OCI-LY7 (cell line): ENCODE results near the gene MPZL3. TPM values are rescaled to one million over a fixed set of nuclear protein-coding genes. Genes with fewer than 3 reads are reported as not detected.

Source experiments
- BruUV-seq: library from RNA; stranded (reverse); fragments of 400-500 nt; replicated peaks from 2 replicates; lab custom pipeline; 2021; lab: Mats Ljungman, UMichigan
- CTCF ChIA-PET: fragments of 300-600 bp; sonication (Branson Sonifier 250); formaldehyde crosslinking; loops from one replicate; lab custom pipeline; 2022; ENCODE audit warnings: antibody characterized with exemption; ENCODE audit not compliant: unreplicated experiment; lab: Charles Lee
- POLR2A ChIA-PET: fragments of 300-600 bp; sonication (Branson Sonifier 250); formaldehyde crosslinking; loops from one replicate; lab custom pipeline; 2022; ENCODE audit warnings: antibody characterized with exemption; lab: Charles Lee
- DNase-seq: peaks from one replicate; pipeline ENCODE4 v3.0.0-alpha.2; 2015; ENCODE audit warnings: low spot score
- H2AFZ ChIP-seq: fragments of 200-600 bp; sonication (generic), shearing (Covaris generic); 2 replicates; pipeline ENCODE4 v1.6.1; 2014; ENCODE audit warnings: mild to moderate bottlenecking, antibody characterized with exemption, low read length, moderate library complexity
- H3K27ac ChIP-seq: fragments of 200-600 bp; sonication (generic); 2 replicates; pipeline ENCODE4 v1.5.1; 2014; ENCODE audit warnings: mixed run types, low read depth, mild to moderate bottlenecking, moderate library complexity, low read length, inconsistent platforms; ENCODE audit not compliant: poor library complexity, severe bottlenecking
- H3K36me3 ChIP-seq: fragments of 200-600 bp; sonication (generic); 2 replicates; pipeline ENCODE4 v1.6.1; 2014; ENCODE audit warnings: mild to moderate bottlenecking, antibody characterized with exemption, low read length, moderate library complexity, mixed read lengths; ENCODE audit not compliant: insufficient read depth
- H3K4me1 ChIP-seq: fragments of 200-600 bp; sonication (generic); 2 replicates; pipeline ENCODE4 v1.5.1; 2014; ENCODE audit warnings: mild to moderate bottlenecking, low read length; ENCODE audit not compliant: insufficient read depth, poor library complexity, severe bottlenecking
- H3K4me2 ChIP-seq: fragments of 200-600 bp; sonication (generic); 2 replicates; pipeline ENCODE4 v1.6.1; 2014; ENCODE audit warnings: mild to moderate bottlenecking, low read length
- H3K4me3 ChIP-seq: fragments of 200-600 bp; sonication (generic); 2 replicates; pipeline ENCODE4 v1.5.1; 2014; ENCODE audit warnings: mild to moderate bottlenecking, low read depth, low read length; ENCODE audit not compliant: poor library complexity, severe bottlenecking
- H3K79me2 ChIP-seq: fragments of 200-600 bp; sonication (generic); 2 replicates; pipeline ENCODE4 v1.6.1; 2016; ENCODE audit warnings: low read depth, mild to moderate bottlenecking, low read length, moderate library complexity, mixed read lengths; ENCODE audit not compliant: insufficient read depth
- H3K9me2 ChIP-seq: fragments of 200-600 bp; sonication (generic); 2 replicates; pipeline ENCODE4 v1.6.1; 2016; ENCODE audit warnings: mild to moderate bottlenecking, low read length, mixed read lengths; ENCODE audit not compliant: insufficient read depth
- H3K9me3 ChIP-seq: fragments of 200-600 bp; sonication (generic); 2 replicates; pipeline ENCODE4 v1.6.1; 2014; ENCODE audit warnings: mild to moderate bottlenecking, mixed run types, low read length, mixed read lengths
- H4K20me1 ChIP-seq: fragments of 200-600 bp; sonication (generic); 2 replicates; pipeline ENCODE4 v1.6.1; 2014; ENCODE audit warnings: mild to moderate bottlenecking, antibody characterized with exemption, low read length, moderate library complexity, mixed read lengths; ENCODE audit not compliant: insufficient read depth
- EZH2phosphoT487 ChIP-seq: fragments of 200-600 bp; sonication (generic); IDR thresholded peaks from 2 replicates; pipeline ENCODE4 v1.6.1; 2018; ENCODE audit warnings: low read depth, borderline replicate concordance, mild to moderate bottlenecking, mixed run types, antibody characterized with exemption, low read length, moderate library complexity, mixed read lengths
- intact Hi-C: fragments of 100-400 bp; cut with micrococcal nuclease; formaldehyde crosslinking; loops from one replicate; pipeline ENCODE4 v1.10.0; 2022; ENCODE audit not compliant: unreplicated experiment
- total RNA-seq, 2 experiments: library from RNA; depleted of rRNA in 1 of 2; stranded (reverse); fragments of >200 nt in 1 of 2; shearing (Covaris generic) in 1 of 2; gene quantifications; 2 replicates each; pipeline ENCODE4 v1.2.3, GENCODE V29; 2014 to 2022
- TF ChIP-seq, protein P1 (sequence below): fragments of 200-600 bp; sonication (generic); conservative IDR thresholded peaks from 2 replicates; pipeline ENCODE4 v1.5.1; 2014; ENCODE audit warnings: mild to moderate bottlenecking, antibody characterized with exemption, low read length, moderate library complexity, mixed read lengths

Gene MPZL3
- total RNA-seq, 2 experiments from 2014 or later = 1.9 to 5.8 TPM

DNA sequence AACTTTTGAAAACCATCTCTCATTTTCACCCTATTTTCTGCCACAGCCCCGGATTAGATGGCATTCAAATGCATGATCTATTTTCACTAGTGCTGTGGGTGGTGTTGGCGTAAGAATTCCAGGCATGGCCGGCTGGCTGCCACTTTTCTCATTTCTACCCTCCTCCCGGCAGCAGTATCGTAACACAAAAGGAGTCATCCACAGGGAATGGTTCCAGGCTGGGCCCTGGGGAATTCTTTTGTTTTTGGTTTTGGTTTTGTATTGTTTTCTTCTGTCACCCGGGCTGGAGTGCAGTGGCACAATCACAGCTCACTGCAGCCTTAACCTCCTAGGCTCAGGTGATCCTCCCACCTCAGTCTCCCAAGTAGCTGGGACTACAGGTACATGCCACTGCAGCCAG lies 41.2 kb downstream of the MPZL3 start:
- no peak overlapping the region for H2AFZ ChIP-seq
- ChIA-PET POLR2A (interaction anchor here (1.1 to 1.7 kb wide), 2 partner anchors 9 to 31 kb away, joined by 3 read pairs; no protein-coding TSS in a partner anchor), CTCF (interaction anchor here (1.9 kb wide), 1 partner anchor 13 kb away, joined by 8 read pairs; no protein-coding TSS in a partner anchor)
- no peaks in the 10 kb centered on the region for H3K79me2 ChIP-seq
- no peaks in the 10 kb centered on the region; the same call in 1 of the 2 replicates for H3K9me2 ChIP-seq
- H3K9me3 ChIP-seq = no peaks in the 10 kb centered on the region
- no peak overlapping the region for H3K4me2 ChIP-seq
- H3K4me1 ChIP-seq = peaks cover 42% of the 10 kb centered on the region
- BruUV-seq = no TSS peak
- no peaks in the 10 kb centered on the region for H3K36me3 ChIP-seq
- TF ChIP-seq, protein P1, sequence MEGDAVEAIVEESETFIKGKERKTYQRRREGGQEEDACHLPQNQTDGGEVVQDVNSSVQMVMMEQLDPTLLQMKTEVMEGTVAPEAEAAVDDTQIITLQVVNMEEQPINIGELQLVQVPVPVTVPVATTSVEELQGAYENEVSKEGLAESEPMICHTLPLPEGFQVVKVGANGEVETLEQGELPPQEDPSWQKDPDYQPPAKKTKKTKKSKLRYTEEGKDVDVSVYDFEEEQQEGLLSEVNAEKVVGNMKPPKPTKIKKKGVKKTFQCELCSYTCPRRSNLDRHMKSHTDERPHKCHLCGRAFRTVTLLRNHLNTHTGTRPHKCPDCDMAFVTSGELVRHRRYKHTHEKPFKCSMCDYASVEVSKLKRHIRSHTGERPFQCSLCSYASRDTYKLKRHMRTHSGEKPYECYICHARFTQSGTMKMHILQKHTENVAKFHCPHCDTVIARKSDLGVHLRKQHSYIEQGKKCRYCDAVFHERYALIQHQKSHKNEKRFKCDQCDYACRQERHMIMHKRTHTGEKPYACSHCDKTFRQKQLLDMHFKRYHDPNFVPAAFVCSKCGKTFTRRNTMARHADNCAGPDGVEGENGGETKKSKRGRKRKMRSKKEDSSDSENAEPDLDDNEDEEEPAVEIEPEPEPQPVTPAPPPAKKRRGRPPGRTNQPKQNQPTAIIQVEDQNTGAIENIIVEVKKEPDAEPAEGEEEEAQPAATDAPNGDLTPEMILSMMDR = no peak
- TF ChIP-seq EZH2phosphoT487 = no peak
- H3K4me3 ChIP-seq = no peak overlapping the region
- DNase-seq = no peak
- H3K27ac ChIP-seq = no peak overlapping the region
- no peaks in the 10 kb centered on the region for H4K20me1 ChIP-seq
- intact Hi-C loops = no loop called here

DNA sequence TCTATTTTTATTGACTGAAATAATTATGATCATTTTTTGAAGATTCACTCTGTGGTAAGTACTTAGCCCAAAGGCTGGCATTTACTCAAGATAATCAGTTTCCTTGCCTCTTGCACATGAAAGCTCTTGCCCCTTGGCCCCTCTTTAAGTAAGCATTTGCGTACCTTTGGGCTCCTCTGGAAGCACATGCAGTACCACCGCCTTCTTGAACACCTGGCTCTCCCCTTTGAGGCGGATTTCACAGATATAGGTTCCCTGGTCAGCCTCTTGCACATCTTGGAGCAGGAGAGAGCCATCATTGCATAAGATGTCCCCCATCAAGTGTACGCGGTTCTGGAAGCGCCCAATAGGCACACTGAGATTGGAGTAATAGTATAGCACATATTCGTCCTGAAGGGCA lies 41.8 kb downstream of the MPZL3 start:
- no TSS peak for BruUV-seq
- Histone ChIP-seq H4K20me1 (no peaks in the 10 kb centered on the region), H3K36me3 (no peaks in the 10 kb centered on the region), H3K27ac (no peak overlapping the region), H2AFZ (no peak overlapping the region), H3K79me2 (no peaks in the 10 kb centered on the region), H3K4me2 (no peak overlapping the region), H3K9me3 (no peaks in the 10 kb centered on the region), H3K9me2 (no peaks in the 10 kb centered on the region; the same call in 1 of the 2 replicates), H3K4me1 (peaks cover 37% of the 10 kb centered on the region), H3K4me3 (no peak overlapping the region)
- DNase-seq = no peak
- intact Hi-C loops = no loop called here
- CTCF ChIA-PET = no interaction called here
- POLR2A ChIA-PET = no interaction called here
- no peak for TF ChIP-seq EZH2phosphoT487
- TF ChIP-seq, protein P1 = no peak

DNA sequence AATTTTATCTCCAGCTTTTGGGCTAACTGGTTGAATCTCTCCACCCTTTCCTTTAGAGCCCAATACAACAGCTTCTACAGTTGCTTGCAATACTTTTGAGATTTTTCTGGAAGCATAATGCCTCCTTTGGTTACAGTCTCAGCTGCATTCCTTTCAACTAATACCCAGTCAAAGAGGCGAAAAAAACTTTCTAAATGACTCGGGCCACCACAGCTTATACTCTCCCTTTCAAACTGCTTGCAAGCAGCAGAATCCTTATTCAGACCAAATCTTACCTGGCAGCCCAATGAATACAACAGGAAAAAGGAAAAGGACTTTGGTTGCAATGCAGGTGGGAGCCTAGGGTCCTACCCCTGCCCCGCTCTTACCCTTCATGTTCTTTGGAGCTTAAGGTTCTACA lies 43.1 kb downstream of the MPZL3 start:
- ChIA-PET CTCF (no interaction called here), POLR2A (interaction anchor here (0.5 to 2.8 kb wide), 3 partner anchors 10 to 112 kb away, joined by 3 to 11 read pairs (median 3); no protein-coding TSS in a partner anchor)
- Histone ChIP-seq H3K27ac (no peak overlapping the region), H2AFZ (no peak overlapping the region), H3K9me2 (no peaks in the 10 kb centered on the region; the same call in 1 of the 2 replicates), H3K36me3 (no peaks in the 10 kb centered on the region), H3K79me2 (no peaks in the 10 kb centered on the region), H3K9me3 (no peaks in the 10 kb centered on the region), H4K20me1 (no peaks in the 10 kb centered on the region), H3K4me3 (no peak overlapping the region), H3K4me1 (peaks cover 24% of the 10 kb centered on the region), H3K4me2 (no peak overlapping the region)
- intact Hi-C loops = no loop called here
- no peak for TF ChIP-seq EZH2phosphoT487
- TF ChIP-seq, protein P1 = no peak
- DNase-seq = no peak
- no TSS peak for BruUV-seq
